GM12875 (cell line): ENCODE measurements around the gene DRC7.
"Not testable (repeated sequence)": the region's sequence is repeated elsewhere in the genome, so short reads cannot be mapped to it uniquely, and the experiment has no call there.

Experiments used
- H3K4me3 ChIP-seq: one replicate; pipeline ENCODE4 v1.5.1; 2011; ENCODE audit warnings: low read depth, low read length, control low read depth
- CTCF ChIP-seq: IDR thresholded peaks from 2 replicates; pipeline ENCODE4 v1.5.1; 2011; ENCODE audit warnings: low read depth, mild to moderate bottlenecking, control low read depth, inconsistent platforms, low read length, moderate library complexity, borderline replicate concordance; ENCODE audit not compliant: insufficient read depth

DRC7 gene

GRCh38 chr16:57670196-57670595 is 24.4 kb upstream of the DRC7 start:
- H3K4me3 ChIP-seq: no peak overlapping the region
- no peak for TF ChIP-seq CTCF

DNA sequence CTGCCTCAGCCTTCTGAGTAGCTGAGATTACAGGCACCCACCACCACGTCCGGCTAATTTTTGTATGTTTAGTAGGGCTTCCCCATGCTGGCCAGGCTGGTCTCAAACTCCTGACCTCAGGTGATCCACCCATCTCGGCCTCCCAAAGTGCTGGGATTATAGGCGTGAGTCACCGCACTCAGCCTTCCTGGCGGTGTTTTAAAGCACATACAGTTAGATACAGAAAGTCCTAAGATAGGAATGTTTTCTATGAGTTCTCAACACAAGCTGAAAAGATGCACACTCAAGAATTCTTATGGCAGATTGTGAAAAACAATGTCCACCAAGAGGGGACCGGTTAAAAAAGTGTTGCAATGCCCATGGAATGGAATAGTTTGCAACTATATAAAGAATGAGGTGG is 23.2 kb upstream of the DRC7 start:
- not testable (repeated sequence) for H3K4me3 ChIP-seq

DNA sequence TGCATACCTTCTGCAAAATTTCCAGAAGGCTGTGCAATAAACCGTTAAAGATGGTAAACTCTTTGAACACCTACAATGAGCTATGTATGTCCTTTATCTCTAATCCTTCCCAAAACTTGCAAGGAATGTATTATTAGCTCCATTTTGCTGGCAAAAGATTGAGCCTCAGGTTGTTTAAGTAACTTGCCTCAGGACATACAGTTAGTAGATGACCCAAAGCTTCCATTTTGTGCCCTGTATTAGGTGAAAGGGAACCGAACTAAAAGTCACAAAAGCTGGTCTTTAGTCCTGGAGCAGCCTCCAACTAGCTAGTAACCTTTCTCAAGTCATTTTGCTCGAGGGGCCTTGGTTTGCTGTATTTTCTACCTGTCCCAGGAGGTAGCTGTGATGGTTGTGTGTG is 22.2 kb upstream of the DRC7 start:
- H3K4me3 ChIP-seq: no peak overlapping the region
- TF ChIP-seq CTCF: no peak

DNA sequence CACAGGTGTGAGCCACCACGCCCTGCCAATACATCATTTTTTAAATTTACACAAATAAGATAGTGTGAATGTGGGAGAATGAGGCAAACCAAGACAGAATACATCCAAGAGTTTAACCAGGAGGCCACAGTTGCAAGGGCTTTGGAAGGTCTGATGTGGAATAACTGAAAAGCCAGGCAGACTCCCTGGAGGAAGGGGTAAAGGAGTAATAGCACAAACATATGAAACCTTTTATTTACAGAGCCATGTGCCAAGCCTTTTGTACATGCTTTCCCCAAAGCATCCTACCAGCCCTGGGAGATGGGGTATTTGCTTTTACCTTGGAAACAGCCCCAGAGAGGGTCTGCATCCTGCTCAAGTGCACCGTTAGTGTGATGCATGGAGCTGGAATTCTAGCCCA is 21.8 kb upstream of the DRC7 start:
- no peak for TF ChIP-seq CTCF
- H3K4me3 ChIP-seq: no peak overlapping the region

DNA sequence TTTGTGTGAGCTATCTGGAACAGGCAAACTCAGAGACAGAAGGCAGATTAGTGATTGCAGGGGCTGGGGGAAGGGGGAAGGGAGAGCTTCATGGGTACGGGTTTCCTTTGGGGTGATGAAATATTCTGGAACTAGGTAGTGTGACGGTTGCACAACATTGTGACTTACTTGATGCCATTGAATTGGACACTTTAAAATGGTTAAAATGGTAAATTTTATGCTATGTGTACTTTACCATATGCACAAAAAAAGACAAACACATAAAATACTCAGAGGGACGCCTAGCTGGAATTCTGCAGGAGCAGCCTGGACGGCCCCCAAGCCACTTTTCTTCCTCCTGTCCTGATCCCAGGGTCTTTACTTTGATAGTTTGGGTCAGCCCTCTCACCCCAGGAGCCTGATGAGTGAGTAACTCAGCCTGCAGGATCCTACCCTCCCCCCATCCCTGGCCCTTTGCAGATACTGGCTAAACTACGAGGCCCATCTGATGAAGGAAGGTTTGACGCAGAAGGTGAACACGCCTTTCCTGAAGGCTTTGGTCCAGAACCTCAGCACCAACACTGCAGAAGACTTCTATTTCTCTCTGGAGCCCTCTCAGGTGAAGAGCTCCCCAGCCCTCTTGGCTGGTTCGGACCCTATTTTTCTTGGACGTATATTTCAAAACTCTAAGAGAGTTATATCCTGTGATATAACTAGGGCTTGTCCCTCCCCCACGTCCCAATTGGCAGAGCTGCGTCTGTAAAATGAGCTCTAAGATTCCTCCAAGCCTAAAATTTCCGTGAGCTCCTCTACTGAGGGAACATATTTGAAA is 18.7 kb upstream of the DRC7 start:
- TF ChIP-seq CTCF: no peak
- H3K4me3 ChIP-seq: no peak overlapping the region

- no peak overlapping the region for H3K4me3 ChIP-seq
- TF ChIP-seq CTCF: no peak
These were observed 18.0 kb upstream of the DRC7 start for GRCh38 chr16:57676553-57677085.

DNA sequence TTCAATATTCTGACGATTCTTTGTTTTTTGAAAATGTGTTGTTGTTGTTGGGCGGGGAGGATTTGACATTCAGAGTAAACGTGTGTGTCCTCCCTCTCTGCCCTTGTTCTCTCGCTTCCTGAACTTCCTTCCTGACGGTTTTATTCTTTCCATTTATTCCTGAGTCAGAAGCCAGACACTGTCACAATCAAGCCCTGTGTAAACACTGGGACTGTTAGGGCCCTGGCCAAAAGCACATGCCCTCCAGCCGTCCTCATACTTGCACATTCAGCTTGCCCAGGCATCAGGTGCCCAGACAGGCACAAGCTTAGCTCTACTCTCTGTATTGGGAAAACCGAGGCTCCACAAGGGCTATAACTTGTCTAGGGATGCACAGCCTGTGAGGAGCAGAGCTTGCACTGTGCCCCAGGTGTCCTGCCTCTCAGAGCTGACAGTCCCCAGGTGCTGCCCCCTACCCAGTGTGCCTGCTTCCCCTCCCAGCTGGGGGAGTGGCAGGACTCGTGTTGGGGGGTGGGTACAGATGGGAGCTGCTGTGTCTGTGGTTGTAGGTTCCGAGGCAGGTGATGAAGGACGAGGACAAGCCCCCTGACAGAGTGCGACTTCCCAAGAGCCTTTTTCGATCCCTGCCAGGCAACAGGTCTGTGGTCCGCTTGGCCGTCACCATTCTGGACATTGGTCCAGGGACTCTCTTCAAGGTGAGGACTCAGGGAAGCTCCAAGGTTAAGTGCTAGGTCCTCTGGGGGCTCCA is 16.8 kb upstream of the DRC7 start:
- no peak overlapping the region for H3K4me3 ChIP-seq
- TF ChIP-seq CTCF: no peak
